Urinary bladder (tissue), 4 donors: ENCODE data around the gene EXOSC7. TPM values are rescaled to one million over a fixed set of nuclear protein-coding genes. Genes with fewer than 3 reads are reported as not detected.

Experiments used
- DNase-seq: peaks from one replicate; pipeline ENCODE4 v3.0.0-alpha.2; 2015; ENCODE audit errors: extremely low spot score
- H3K27ac ChIP-seq: one replicate; pipeline ENCODE4 v1.5.1; 2013; ENCODE audit warnings: low read depth, mild to moderate bottlenecking, moderate library complexity
- H3K36me3 ChIP-seq: one replicate; pipeline ENCODE4 v1.6.1; 2013; ENCODE audit warnings: mild to moderate bottlenecking, moderate library complexity; ENCODE audit not compliant: insufficient read depth
- H3K4me1 ChIP-seq: one replicate; pipeline ENCODE4 v1.6.1; 2013; ENCODE audit warnings: mild to moderate bottlenecking, moderate library complexity; ENCODE audit not compliant: insufficient read depth
- H3K4me3 ChIP-seq: one replicate; pipeline ENCODE4 v1.5.1; 2013; ENCODE audit warnings: low read depth, low read length
- WGBS: extraction: QIAGEN DNeasy Blood & Tissue Kit; methylation state at CpG from one replicate; pipeline ENCODE4 v1.1.7; 2013; 5-methylcytosine and 5-hydroxymethylcytosine counted together
- polyA plus RNA-seq: library from polyadenylated mRNA; stranded (reverse); fragments of 200-250 nt; gene quantifications from one replicate; pipeline ENCODE4 v1.2.3, GENCODE V29; 2013
- total RNA-seq: library from RNA; depleted of rRNA; stranded (reverse); fragments of >200 nt; gene quantifications from one replicate; pipeline ENCODE4 v1.2.3, GENCODE V29; 2014
- donor health status: healthy with polysubstance abuse.
- donor health status: healthy.

Gene EXOSC7
- total and polyA plus RNA-seq, 2 donors: 32.5 to 33.4 TPM

DNA sequence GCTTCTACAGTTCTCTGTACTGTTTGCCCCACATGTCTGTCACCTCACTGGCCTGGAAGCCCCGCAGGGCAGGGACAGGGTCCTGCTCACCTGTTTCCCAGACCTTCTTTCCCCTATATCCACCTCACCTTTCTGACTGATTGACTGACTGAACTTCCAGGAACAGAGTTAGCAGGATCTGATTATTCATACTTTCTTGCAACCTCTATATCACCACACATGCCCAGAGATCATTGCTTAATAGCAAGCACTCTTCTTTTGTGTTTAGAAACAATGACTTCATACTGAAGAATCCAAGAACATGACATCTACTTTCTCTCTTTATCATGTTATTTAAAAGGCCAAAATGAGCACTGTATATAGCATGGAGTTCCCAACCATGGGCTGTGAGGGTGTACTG lies 32.1 kb downstream of the EXOSC7 start:
- WGBS: 100% methylated on average over 1 of the region's 1 CpG
- Histone ChIP-seq H3K4me3 (no peak overlapping the region), H3K4me1 (peaks cover 2% of the 10 kb centered on the region), H3K27ac (no peak overlapping the region), H3K36me3 (no peaks in the 10 kb centered on the region)
- DNase-seq: no peak

- H3K36me3 ChIP-seq: no peaks in the 10 kb centered on the region
- no peak overlapping the region for H3K27ac ChIP-seq
- no peak for DNase-seq
- 98% methylated on average over 1 of the region's 1 CpG for WGBS
- peaks cover 2% of the 10 kb centered on the region for H3K4me1 ChIP-seq
- H3K4me3 ChIP-seq: no peak overlapping the region
These were observed 33.8 kb downstream of the EXOSC7 start for GRCh38 chr3:45009868-45010267.

DNA sequence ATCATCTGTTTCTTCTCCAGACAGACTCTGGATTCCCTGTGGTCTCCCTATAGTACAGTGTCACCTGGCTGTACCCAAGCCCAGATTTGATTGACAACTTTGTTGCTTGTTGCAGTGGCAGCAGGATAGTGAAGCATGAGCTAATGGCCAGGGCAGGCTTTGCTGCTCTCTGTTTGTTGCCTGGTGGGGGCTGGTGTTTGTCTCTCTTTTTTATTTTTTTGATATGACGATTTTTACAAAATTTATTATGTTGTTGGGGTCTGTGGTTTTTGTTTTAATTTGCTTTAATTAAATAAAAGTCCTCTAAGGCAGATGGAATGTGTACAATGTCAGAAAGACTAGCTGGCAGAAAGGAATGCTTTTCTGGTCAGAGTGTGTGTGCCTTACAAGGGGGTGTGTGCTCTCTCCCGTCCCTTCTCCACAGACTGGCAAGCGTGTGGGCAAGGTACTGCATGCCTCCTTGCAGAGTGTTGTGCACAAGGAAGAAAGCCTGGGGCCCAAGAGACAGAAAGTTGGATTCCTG lies 34.8 kb downstream of the EXOSC7 start:
- peaks cover 2% of the 10 kb centered on the region for H3K4me1 ChIP-seq
- DNase-seq: no peak
- 49% methylated on average over 3 of the region's 3 CpGs for WGBS

DNA sequence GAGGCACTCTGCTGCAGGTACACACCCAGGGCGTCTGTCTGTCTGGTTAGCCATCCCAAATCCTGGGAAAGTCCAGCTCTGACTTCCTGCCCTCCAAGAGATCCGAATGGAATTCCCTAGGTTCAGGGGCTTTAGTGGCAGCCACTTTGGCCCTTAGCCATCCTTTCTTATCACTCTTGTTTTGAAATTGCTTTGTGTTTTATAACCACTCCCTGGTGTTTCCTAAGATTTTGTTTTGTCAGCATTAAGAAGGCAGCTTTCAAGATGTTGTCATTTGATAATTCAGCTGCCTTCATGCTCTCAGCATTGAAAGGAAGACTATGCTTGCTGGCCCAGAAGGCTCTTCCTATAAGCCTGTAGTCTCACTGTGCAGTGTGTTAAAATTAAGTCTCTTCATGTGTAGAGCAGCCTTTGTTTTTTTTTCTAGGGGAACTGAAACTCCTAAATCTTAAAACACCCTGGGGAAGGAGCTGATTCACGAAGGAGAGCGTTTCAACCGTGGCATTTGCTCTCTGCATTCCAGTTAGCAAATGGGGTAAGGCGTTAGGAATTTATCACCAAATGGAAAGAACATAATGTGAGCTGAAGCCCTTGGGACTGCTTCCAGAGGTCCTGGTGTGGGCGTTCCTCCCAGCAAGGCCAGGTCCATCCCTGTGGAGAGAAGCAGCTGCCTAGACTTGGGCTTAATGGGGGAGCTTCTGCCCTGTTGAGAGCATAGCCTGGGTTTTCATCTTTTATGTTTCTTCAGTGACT lies 35.9 kb downstream of the EXOSC7 start:
- WGBS: 15% methylated on average over 7 of the region's 7 CpGs
- peak overlapping the region; percentile 64 for H3K27ac ChIP-seq
- H3K36me3 ChIP-seq: no peaks in the 10 kb centered on the region
- no peak for DNase-seq
- no peak overlapping the region for H3K4me3 ChIP-seq
- peaks cover 2% of the 10 kb centered on the region for H3K4me1 ChIP-seq

More for the DNA sequence above, 34.8 kb downstream of the EXOSC7 start:
- Histone ChIP-seq H3K4me3 (no peak overlapping the region), H3K36me3 (no peaks in the 10 kb centered on the region), H3K27ac (no peak overlapping the region)

DNA sequence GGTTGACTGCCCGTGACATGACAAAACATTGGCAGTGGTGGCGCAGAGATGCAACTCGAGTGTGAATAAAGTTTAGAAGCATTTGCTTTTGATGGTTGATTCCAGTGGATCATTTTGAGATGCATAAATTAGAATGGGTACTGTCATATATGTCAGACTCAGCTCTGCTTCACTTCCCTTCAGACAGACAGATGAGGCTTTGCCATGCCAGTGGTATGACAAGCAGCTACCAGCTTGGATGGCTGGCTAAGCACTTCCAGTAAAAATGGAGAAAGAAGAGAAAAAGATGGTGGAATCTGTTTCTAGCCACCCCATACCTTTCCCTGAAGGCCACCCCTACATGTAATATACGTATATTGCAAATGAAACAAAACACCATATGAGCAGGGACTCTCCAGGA lies 36.5 kb downstream of the EXOSC7 start:
- 89% methylated on average over 4 of the region's 4 CpGs for WGBS
- H3K4me1 ChIP-seq: peaks cover 2% of the 10 kb centered on the region
- no peaks in the 10 kb centered on the region for H3K36me3 ChIP-seq
- H3K4me3 ChIP-seq: no peak overlapping the region
- H3K27ac ChIP-seq: peak overlapping the region; percentile 33
- no peak for DNase-seq

DNA sequence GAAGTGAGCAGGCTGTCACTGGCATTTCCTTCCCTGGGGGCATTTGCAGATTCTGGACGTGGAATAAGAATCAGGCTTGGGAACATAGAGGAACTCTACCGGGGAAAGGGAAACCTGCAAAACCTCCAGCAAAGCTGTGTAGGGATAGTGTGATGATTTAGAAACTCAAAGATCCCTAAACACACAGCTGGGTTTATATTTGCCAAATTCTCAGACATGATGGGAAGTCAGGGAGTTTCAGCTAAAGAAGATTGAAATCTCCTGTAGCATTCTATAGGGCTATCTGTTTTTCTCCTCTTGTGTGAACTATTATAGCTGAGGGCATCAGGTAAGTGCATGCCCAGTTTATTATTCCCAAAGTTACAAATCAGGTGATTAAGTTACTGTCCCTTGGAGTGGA lies 40.9 kb downstream of the EXOSC7 start:
- Histone ChIP-seq H3K4me1 (peaks cover 2% of the 10 kb centered on the region), H3K4me3 (no peak overlapping the region), H3K36me3 (no peaks in the 10 kb centered on the region), H3K27ac (no peak overlapping the region)
- no peak for DNase-seq
- WGBS: 67% methylated on average over 2 of the region's 2 CpGs

GRCh38 chr3:45017821-45018220 lies 41.8 kb downstream of the EXOSC7 start:
- no peak for DNase-seq
- no peak overlapping the region for H3K4me3 ChIP-seq

DNA sequence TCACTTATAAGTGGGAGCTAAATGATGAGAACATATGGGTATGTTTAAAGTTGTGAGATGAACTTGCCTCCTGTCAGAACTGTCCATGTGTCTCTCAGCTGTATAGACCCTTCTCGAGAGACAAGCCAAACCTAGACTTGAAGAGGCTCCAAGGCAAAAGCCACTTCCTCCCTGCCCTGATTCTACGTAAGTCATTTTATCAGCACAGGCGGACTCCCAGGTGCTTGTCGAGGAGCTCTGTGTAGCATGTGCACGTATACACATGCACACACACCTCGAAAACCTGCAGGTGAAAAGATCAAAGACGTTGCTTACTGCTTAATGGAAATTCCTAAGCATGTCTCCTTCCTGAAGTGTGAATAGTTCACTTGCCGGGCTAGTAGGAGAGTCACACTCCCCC lies 44.5 kb downstream of the EXOSC7 start:
- Histone ChIP-seq H3K4me3 (no peak overlapping the region), H3K27ac (no peak overlapping the region), H3K4me1 (no peaks in the 10 kb centered on the region), H3K36me3 (no peaks in the 10 kb centered on the region)
- DNase-seq: no peak
- WGBS: 82% methylated on average over 8 of the region's 8 CpGs

More at GRCh38 chr3:45017821-45018220, 41.8 kb downstream of the EXOSC7 start:
- no peaks in the 10 kb centered on the region for H3K36me3 ChIP-seq
- no peaks in the 10 kb centered on the region for H3K4me1 ChIP-seq
- no peak overlapping the region for H3K27ac ChIP-seq
- 28% methylated on average over 5 of the region's 5 CpGs for WGBS

GRCh38 chr3:45021524-45022297 lies 45.7 kb downstream of the EXOSC7 start:
- Histone ChIP-seq H3K4me3 (no peak overlapping the region), H3K27ac (no peak overlapping the region), H3K36me3 (no peaks in the 10 kb centered on the region), H3K4me1 (no peaks in the 10 kb centered on the region)
- 51% methylated on average over 12 of the region's 12 CpGs for WGBS
- DNase-seq: no peak

GRCh38 chr3:45023675-45024074 lies 47.6 kb downstream of the EXOSC7 start:
- no peak overlapping the region for H3K27ac ChIP-seq
- DNase-seq: no peak
- WGBS: 68% methylated on average over 3 of the region's 3 CpGs
- no peak overlapping the region for H3K4me3 ChIP-seq
- no peaks in the 10 kb centered on the region for H3K4me1 ChIP-seq
- no peaks in the 10 kb centered on the region for H3K36me3 ChIP-seq

DNA sequence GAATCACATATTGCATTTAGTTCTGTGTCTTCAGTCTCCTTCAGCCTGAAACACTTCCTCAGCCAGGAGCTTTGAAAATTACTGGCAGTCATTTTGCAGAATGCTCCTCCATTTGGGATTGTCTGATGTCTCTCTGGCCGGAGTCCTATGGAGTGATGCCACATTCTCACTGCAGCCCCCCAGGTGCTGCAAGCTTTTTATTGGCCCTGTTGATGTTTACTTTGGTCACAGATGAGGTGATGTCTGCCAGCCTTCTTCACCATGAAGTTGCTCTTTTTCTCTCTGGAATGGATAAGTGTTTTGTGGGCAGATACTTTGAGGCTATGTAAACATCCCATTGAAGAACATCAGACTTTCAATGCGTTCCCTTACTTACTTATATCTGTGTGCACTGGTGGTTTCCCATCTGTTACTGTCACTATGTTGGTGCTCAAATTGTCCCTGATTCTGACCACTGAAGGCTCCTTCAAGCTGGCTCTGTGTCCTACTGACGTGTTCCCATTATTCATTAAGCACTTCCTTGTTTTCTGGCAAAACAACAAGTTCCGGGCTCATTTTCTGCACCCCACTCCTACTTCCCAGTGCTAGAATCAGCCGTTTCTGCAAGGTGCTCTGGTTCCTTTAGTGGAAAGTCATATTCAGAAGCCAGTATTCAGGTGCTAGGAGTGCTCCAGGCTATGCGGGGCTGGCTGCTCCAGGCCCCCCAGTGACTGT lies 48.7 kb downstream of the EXOSC7 start:
- Histone ChIP-seq H3K4me3 (no peak overlapping the region), H3K4me1 (no peaks in the 10 kb centered on the region), H3K27ac (no peak overlapping the region), H3K36me3 (no peaks in the 10 kb centered on the region)
- DNase-seq: no peak
- 61% methylated on average over 6 of the region's 6 CpGs for WGBS

- no peak for DNase-seq
- Histone ChIP-seq H3K27ac (no peak within 1 kb of the TSS), H3K4me1 (no peaks in the 10 kb centered on the region), H3K36me3 (no peaks in the 10 kb centered on the region), H3K4me3 (no peak within 1 kb of the TSS)
- 17% methylated on average over 13 of the region's 13 CpGs for WGBS
These were observed 50.0 kb downstream of the EXOSC7 start, which contains the start of gene CLEC3B for GRCh38 chr3:45026038-45026437. CLEC3B (plus strand) TSS chr3:45026303; CDS start chr3:45026363, 60 bp downstream.

- Histone ChIP-seq H3K36me3 (no peaks in the 10 kb centered on the region), H3K4me3 (no peak overlapping the region), H3K27ac (no peak overlapping the region), H3K4me1 (no peaks in the 10 kb centered on the region)
- DNase-seq: no peak
- WGBS: 27% methylated on average over 4 of the region's 4 CpGs
These were observed 50.9 kb downstream of the EXOSC7 start for GRCh38 chr3:45026957-45027356.
